Body of pancreas (tissue), 4 donors: ENCODE measurements around the gene RXRA. TPM values are rescaled to one million over a fixed set of nuclear protein-coding genes. Genes with fewer than 3 reads are reported as not detected.

Experiments
- ATAC-seq: fragments of 150-250 bp; one replicate; pipeline ENCODE4 v1.9.1; 2016
- DNase-seq, 4 donors: peaks; one replicate each; pipeline ENCODE4 v3.0.0-alpha.2; 2019
- H3K27ac ChIP-seq, 4 donors: fragments of 200-600 bp; sonication (generic); 1 replicate in 3 of 4; 2 replicates in 1 of 4; pipeline versions ENCODE4 v1.5.1 to v1.6.1; 2016 to 2019; ENCODE audit warnings: mild to moderate bottlenecking in 1 of 4, mixed read lengths in 1 of 4, moderate library complexity in 1 of 4
- H3K27me3 ChIP-seq, 2 donors: fragments of 200-600 bp; sonication (generic); one replicate each; pipeline ENCODE4 v1.6.0; 2016; ENCODE audit warnings: mild to moderate bottlenecking in 1 of 2
- H3K36me3 ChIP-seq, 2 donors: fragments of 200-600 bp; sonication (generic); replicated peaks in 1 of 2; 2 replicates each; pipeline ENCODE4 v1.5.1; 2016; ENCODE audit warnings: low read depth in 2 of 2; ENCODE audit not compliant: insufficient read depth in 1 of 2
- H3K4me1 ChIP-seq: fragments of 200-600 bp; sonication (generic); one replicate; pipeline ENCODE4 v1.6.0; 2016
- H3K4me3 ChIP-seq, 2 donors: fragments of 200-600 bp; sonication (generic); 1 replicate in 1 of 2; 2 replicates in 1 of 2; pipeline ENCODE4 v1.5.1; 2016 to 2019
- H3K9me3 ChIP-seq, 3 donors: fragments of 200-600 bp; sonication (generic); 1 replicate in 2 of 3; 2 replicates in 1 of 3; pipeline ENCODE4 v1.5.1; 2016
- CTCF ChIP-seq, 7 experiments: fragments of 450-650 bp in 4 of 7; fragments of 200-600 bp in 3 of 7; sonication (generic) in 3 of 7; IDR thresholded peaks; one replicate each; pipeline ENCODE4 v1.5.1; 2016 to 2019; ENCODE audit warnings: antibody characterized with exemption in 7 of 7
- POLR2A ChIP-seq, 3 donors: fragments of 450-650 bp; IDR thresholded peaks; one replicate each; pipeline ENCODE4 v1.6.1; 2016; ENCODE audit warnings: antibody characterized with exemption in 3 of 3, mild to moderate bottlenecking in 2 of 3
- WGBS, 2 donors: methylation state at CpG; one replicate each; pipeline ENCODE4 v1.1.5; 2017; 5-methylcytosine and 5-hydroxymethylcytosine counted together
- intact Hi-C: fragments of 100-400 bp; cut with DNase I; formaldehyde crosslinking; loops from one replicate; pipeline ENCODE4 v1.15.1; 2023
- total RNA-seq, 2 donors: library from RNA; depleted of rRNA; stranded (reverse); fragments of >200 nt; gene quantifications; one replicate each; pipeline ENCODE4 v1.1.0, GENCODE V29; 2016

Gene RXRA
- total RNA-seq, 2 donors from 2014 or later, result 31.4 to 41.9 TPM

- intact Hi-C loops, result no loop called here
- DNase-seq (peak in 1 of 4 donors; percentile 49), ATAC-seq (no peak)
- H3K36me3 ChIP-seq, result no peaks in the 10 kb centered on the region
- H3K9me3 ChIP-seq, result no peaks in the 10 kb centered on the region
- 43 to 91% methylated on average over 7 to 14 of the region's 14 CpGs for WGBS, 2 donors
- no peak overlapping the region for H3K4me3 ChIP-seq
- H3K4me1 ChIP-seq, result peaks cover 92% of the 10 kb centered on the region
- no peak for TF ChIP-seq CTCF (IDR thresholded peaks at IDR 0.05)
- TF ChIP-seq POLR2A (IDR thresholded peaks at IDR 0.05), result no peak
- peak overlapping the region in 1 of 4 donors; percentile 93 for H3K27ac ChIP-seq
- H3K27me3 ChIP-seq, result no peaks in the 10 kb centered on the region
Observed at GRCh38 chr9:134382733-134383132, 56.5 kb downstream of the RXRA start.

DNA sequence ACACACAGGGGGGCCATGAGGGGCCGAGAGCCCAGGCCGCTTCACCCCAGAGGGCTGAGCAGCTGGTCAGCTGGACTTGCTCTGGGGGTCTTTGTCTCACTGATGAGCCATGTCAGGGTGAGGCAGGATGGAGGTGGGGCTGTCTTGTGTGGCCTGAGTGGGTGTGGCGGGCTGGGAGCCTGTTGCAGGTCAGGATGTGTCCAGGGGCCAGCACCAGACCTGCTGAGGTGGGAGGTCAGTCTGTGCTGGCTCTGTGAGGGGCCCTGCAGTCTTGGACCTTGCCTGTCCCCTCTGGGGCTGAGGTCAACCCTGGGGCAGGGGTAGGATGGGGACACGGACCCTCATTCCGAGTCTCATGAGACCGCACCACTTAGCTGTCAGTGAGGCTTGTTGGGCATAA lies 56.9 kb downstream of the RXRA start:
- Histone ChIP-seq H3K36me3 (no peaks in the 10 kb centered on the region), H3K4me1 (peaks cover 92% of the 10 kb centered on the region), H3K4me3 (no peak overlapping the region), H3K27ac (peak overlapping the region in 1 of 4 donors; percentile 93), H3K9me3 (no peaks in the 10 kb centered on the region), H3K27me3 (no peaks in the 10 kb centered on the region)
- DNase-seq (no peak), ATAC-seq (no peak)
- WGBS, 2 donors, result 91 to 100% methylated on average over 1 to 6 of the region's 6 CpGs
- intact Hi-C loops, result no loop called here
- no peak for TF ChIP-seq CTCF (IDR thresholded peaks at IDR 0.05)

DNA sequence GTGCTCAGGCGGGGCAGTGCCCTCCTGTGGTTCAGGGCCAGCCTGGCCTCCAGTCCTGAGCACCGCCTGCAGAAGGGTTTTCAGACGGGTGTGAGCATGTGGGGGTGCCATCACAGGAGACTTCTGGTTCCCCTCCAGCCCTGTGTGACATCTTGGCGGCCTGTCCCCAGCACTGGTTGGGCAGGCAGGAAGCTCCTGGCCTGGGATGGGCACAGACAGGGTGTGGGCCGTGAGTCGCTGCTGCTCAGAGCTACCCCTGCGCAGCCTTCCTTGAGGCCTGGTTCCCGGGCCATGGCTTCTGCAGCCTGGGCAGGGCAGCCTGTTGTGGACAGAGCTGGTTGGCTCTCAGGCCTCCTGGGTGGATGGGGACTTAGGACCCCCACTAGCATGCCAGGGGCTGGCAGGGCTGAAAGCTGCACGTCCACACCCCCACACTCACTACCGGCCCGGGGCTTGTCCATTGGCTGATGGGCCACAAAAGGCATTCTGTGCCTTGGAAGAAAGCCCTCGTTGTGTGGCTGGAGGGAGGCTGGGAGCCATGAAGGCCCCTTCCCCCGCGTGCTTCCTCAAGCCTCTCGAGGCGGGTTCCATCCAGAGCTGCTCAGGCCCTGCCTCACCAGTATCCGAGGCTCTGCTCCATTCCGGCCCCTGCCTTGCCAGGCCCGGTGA lies 58.7 kb downstream of the RXRA start:
- 45 to 67% methylated on average over 6 to 17 of the region's 19 CpGs for WGBS, 2 donors
- peak overlapping the region in 2 of 4 donors; percentile 29 to 70 for H3K27ac ChIP-seq
- H3K9me3 ChIP-seq, result no peaks in the 10 kb centered on the region
- H3K4me3 ChIP-seq, result no peak overlapping the region
- ATAC-seq (no peak), DNase-seq (no peak)
- H3K4me1 ChIP-seq, result peaks cover 92% of the 10 kb centered on the region
- no peak for TF ChIP-seq POLR2A (IDR thresholded peaks at IDR 0.05)
- TF ChIP-seq CTCF (IDR thresholded peaks at IDR 0.05), result no peak
- H3K36me3 ChIP-seq, result no peaks in the 10 kb centered on the region
- intact Hi-C loops, result no loop called here
- no peaks in the 10 kb centered on the region for H3K27me3 ChIP-seq

DNA sequence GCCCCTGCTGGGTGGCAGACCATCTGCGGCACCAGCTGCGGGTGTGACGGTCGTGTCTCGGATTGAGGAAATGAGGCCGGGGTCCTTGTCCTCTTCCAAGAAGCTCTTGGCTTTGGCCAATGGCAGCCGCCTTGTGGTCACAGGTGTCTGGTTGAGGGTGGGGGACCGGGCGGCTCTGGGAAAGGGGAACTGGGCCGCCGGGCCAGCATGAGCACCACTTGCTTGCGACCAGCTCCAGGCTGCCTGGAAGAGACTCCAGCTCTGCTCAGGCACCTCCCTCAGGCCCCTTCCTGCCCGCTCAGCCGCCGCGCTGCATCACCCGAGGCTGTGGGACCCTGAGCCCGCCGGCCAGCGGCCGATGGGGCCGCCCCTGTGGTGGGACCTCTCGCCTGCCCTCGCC lies 59.7 kb downstream of the RXRA start:
- TF ChIP-seq CTCF (IDR thresholded peaks at IDR 0.05), result no peak
- TF ChIP-seq POLR2A (IDR thresholded peaks at IDR 0.05), result no peak
- Histone ChIP-seq H3K27ac (peak overlapping the region in 3 of 4 donors; percentile 26 to 70 (median 64)), H3K36me3 (no peaks in the 10 kb centered on the region), H3K4me1 (peaks cover 89% of the 10 kb centered on the region), H3K9me3 (no peaks in the 10 kb centered on the region), H3K4me3 (no peak overlapping the region), H3K27me3 (no peaks in the 10 kb centered on the region)
- ATAC-seq, result no peak
- intact Hi-C loops, result no loop called here
- no peak for DNase-seq
- WGBS, 2 donors, result 75% methylated on average over 24 of the region's 24 CpGs; no CpG with 5 or more reads in 1 of the 2 donors
